Kidney glomerular epithelial cell (primary cell): Measurements from ENCODE around the gene FRMPD1.
"Not testable (repeated sequence)": the region's sequence is repeated elsewhere in the genome, so short reads cannot be mapped to it uniquely, and the experiment has no call there.

ENCODE experiments used
- DNase-seq: peaks from one replicate; lab custom pipeline; 2025; lab: John Stamatoyannopoulos, UW

The FRMPD1 gene

GRCh38 chr9:37739222-37739621 lies 88.5 kb downstream of the FRMPD1 start:
- DNase-seq = no peak

DNA sequence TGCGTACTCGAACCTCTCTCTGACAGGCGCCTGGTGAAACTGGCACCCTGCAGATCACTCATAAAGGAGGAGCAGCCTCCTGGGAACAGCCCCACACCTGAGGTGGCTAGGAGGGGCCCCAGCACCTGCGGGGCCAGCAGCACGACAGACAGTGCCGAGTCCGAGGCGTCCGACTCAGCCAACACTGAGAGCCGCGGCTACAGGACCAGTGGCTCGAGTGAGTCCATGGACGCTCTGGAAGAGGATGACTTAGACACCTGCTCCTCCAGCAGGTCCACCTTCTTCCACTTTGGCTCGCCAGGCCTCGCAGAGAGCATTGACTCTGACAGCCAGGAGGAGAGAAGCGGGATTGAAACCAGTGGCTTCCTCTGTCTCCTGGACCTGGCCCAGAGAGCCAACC lies 89.4 kb downstream of the FRMPD1 start:
- DNase-seq = no peak

GRCh38 chr9:37740631-37741328 lies 90.0 kb downstream of the FRMPD1 start:
- DNase-seq = no peak

GRCh38 chr9:37745970-37746369 lies 95.2 kb downstream of the FRMPD1 start:
- DNase-seq = no peak

DNA sequence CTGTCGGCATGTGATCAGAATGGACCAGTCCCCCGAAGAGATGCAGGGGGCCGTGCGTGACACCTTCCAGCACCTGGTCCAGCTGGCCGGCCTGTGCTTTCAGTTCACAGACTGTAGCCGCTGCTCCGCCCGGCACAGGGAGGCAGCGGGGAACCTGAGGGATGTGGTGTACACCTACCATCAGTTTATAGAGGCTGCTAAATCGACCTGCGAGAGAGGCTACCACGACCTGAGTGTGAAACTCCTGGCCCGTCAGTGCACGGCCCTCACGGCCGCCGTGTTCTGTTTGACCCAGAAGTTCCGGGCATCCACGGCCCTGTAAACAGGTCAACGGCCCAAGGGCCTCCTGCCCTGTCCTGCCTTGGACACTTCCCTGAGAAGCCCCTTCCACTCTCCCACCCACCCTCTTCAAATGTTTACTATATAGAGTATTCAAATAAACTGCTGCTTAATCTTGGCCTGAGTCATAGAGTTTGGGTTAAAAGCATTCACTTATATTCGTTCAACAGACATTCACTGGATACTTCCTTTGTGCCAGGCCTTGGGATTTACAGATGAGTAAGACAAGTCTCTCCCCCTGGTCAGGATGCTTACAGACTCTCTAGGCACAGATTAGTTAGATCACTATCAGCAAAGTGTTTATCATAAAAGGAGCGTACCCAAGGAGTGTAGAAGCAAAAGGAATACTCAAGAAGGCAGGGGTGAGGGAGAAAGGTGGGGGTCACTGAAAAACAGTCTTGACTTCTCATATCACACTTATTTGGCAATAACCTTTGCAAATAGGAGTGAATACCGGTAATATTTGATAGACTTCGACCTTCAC lies 95.9 kb downstream of the FRMPD1 start:
- DNase-seq = no peak

GRCh38 chr9:37747271-37747753 lies 96.6 kb downstream of the FRMPD1 start:
- peak; percentile 76 for DNase-seq

DNA sequence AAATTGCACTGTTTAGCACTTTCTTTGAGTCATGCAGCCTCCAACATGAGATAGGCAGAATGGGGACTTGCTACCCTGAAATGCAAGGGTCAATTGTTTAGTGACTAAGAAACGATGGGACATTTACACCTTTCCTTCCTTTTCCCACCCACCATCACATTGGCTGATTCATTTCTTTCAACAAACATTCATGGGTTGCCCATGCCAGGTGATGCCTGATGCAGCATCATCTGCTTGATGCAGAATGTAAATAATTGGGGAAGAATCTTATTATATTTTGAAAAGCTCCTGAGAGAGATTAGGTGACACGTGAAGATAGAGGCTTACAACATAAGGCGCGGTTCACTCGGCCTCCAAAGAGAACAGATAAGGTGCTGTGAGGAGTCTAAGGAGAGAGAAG lies 98.4 kb downstream of the FRMPD1 start:
- DNase-seq = no peak

DNA sequence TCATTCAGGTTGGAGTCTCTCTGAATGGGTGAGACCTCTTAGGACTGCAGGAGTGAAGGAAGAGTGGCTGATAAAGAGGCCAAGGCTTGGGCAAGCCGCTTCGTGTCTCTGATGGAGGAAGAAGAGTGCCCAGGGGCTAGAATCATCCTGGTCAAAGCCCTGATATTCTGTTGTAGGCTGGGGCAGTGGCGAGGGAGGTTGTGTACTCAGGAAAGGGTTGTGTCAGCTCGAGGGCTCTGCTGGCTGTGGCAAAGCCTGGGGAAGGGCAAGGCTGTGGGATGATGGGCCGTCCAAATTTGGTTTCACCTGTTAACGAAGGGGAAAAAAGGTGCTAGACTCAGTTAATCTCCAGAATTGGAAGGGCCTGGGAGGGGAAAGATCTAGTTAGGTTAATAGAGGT lies 100.4 kb downstream of the FRMPD1 start:
- no peak for DNase-seq

DNA sequence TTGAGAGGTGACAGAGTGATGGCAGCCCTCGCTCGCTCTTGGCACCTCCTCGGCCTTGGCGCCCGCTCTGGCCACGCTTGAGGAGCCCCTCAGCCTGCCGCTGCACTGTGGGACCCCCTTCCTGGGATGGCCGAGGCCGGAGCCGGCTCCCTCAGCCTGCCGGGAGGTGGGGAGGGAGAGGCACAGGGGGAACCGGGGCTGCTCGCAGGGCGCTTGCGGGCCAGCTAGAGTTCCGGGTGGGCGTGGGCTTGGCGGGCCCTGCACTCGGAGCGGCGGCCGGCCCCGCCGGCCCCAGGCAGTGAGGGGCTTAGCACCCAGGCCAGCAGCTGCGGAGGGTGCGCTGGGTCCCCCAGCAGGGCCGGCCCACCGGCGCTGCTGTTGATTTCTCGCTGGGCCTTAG lies 101.0 kb downstream of the FRMPD1 start:
- not testable (repeated sequence) for DNase-seq

DNA sequence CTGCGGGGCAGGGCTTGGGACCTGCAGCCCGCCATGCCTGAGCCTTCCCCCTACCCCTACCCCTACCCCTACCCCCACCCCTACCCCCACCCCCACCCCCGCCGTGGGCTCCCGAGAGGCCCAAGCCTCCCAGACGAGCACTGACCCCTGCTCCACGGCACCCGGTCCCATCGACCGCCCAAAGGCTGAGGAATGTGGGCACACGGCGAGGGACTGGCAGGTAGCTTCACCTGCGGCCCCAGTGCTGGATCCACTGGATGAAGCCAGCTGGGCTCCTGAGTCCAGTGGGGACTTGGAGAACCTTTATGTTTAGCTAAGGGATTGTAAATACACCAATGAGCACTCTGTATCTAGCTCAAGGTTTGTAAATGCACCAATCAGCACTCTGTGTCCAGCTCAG lies 101.4 kb downstream of the FRMPD1 start:
- not testable (repeated sequence) for DNase-seq

DNA sequence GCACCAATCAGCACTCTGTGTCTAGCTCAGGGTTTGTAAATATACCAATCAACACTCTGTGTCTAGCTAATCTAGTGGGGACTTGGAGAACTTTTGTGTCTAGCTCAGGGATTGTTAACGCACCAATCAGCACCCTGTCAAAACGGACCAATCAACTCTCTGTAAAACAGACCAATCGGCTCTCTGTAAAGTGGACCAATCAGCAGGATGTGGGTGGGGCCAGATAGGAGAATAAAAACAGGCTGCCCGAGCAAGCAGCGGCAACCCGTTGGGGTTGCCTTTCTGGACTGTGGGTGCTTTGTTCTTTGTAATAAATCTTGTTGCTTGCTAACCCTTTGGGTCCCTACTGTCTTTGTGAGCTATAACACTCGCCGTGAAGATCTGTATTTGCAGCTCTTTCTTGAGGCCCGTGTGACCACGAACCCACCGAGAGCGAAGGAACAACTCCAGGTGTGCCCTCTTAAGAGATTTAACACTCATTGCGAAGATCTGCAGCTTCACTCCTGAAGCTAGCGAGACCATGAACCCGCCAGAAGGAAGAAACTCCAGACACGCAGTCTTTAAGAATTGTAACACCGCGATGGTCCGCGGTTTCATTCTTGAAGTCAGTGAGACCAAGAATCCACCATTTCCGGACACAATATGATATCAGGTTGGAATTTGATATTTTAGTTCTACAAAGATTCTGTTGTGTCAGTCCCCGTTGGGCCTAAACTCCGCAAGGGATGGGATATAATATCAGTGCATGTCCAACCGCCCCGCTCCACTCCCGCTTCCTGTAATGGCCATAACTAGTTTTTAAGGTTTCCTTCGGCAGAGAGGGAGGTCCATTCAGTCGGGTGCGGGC lies 102.1 kb downstream of the FRMPD1 start:
- no peak for DNase-seq

DNA sequence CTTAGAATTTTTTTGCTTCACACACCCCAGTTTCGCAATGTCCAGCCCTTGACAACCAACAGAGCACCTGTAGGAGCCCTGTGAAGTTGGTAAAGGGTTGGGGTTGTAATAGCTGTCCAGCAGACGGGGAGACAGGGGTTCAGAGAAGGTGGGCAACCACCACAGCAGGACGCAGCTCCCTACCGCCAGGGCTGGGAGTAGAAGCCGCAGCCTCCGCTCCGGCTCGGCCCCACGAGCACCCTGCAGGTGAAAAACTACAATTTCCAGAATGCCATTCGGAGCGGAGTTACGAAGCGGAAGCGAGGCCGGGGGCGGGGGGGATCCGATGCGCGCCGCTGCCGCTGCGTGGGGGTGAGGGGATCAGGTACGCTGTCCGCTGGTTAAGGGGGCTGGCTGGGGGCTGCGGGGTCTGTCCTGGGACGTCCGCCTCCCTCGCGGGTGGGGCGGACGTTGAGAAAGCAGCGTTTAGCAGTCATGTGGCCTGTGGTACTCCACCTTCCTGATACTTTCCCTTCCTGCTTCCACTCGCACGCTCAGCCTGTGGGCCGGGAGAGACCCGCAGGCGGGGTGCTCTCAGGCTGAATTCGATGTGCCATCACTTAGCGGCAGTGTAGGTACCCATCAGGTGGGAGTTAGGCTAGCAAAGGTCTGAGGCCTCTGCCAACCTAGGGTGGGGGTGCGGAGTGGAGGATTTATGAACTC lies 102.9 kb downstream of the FRMPD1 start, which contains the start of gene TRMT10B:
Gene TRMT10B, plus strand, starts transcription at position 317 of the 702 bp plus-strand sequence. CDS start 8,127 bp downstream, outside the sequence.
- DNase-seq = peak; percentile 65

- no peak for DNase-seq
Measured at GRCh38 chr9:37758747-37759146, 108.0 kb downstream of the FRMPD1 start.

DNA sequence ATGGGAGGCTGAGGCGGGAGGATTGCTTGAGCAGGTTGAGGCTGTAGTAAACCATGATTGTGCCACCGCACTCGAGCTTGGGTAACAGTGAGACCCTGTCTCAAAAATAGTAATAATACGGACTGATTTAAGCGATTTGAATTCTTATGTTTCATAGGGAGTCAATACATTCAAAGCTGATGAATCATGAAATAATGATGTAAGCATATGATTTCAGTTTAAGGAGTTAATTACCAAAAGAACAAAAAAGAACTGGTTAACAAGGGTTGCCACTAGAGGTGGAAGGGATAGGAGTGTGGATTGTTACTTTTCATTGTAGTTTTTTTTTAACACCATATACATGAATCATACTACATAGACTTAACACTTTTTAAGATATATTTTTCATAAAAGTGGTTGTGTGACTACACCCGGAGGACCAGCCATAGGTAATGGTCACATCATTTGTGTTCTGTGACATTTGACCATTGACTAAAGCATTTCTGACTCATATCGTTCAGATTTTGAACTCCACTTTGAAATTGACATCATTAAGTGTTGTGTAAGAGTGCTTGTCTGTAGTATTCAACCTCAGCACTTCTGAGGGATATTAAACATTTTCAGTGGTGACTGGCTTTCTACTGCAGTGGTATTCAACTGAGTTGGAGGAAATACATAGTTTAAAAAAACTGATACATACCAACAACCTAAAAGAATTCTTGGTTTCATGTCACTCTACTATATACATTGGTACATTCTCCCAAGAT lies 109.8 kb downstream of the FRMPD1 start:
- peak; percentile 8 for DNase-seq

GRCh38 chr9:37761511-37761910 lies 110.8 kb downstream of the FRMPD1 start:
- DNase-seq = peak; percentile 44

DNA sequence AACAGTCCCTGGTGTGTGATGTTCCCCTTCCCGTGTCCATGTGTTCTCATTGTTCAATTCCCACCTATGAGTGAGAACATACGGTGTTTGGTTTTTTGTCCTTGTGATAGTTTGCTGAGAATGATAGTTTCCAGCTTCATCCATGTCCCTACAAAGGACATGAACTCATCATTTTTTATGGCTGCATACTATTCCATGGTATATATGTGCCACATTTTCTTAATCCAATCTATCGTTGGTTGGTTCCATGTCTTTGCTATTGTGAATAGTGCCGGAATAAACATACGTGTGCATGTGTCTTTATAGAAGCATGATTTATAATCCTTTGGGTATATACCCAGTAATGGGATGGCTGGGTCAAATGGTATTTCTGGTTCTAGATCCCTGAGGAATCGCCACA lies 114.5 kb downstream of the FRMPD1 start:
- not testable (repeated sequence) for DNase-seq

- no peak for DNase-seq
Measured at GRCh38 chr9:37769306-37769705, 118.6 kb downstream of the FRMPD1 start.

DNA sequence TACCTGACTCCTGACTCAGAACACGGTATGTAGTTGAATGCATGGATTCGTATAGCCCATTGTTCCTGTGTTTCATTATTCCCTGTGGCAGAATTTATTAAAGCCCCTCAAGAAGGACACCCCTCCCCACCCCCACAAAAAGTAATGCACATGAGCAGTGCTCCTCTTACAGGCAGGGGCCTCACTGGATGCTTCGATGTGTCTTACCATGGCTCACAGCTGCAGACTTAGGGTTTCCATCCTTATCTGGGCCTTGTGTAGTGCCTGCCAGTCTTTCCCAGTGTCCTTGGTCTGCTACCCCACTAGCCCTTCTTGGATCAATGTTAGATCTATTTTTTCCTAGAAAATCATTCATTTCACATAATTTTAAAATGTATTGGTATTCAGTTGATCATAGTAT lies 119.2 kb downstream of the FRMPD1 start:
- no peak for DNase-seq

DNA sequence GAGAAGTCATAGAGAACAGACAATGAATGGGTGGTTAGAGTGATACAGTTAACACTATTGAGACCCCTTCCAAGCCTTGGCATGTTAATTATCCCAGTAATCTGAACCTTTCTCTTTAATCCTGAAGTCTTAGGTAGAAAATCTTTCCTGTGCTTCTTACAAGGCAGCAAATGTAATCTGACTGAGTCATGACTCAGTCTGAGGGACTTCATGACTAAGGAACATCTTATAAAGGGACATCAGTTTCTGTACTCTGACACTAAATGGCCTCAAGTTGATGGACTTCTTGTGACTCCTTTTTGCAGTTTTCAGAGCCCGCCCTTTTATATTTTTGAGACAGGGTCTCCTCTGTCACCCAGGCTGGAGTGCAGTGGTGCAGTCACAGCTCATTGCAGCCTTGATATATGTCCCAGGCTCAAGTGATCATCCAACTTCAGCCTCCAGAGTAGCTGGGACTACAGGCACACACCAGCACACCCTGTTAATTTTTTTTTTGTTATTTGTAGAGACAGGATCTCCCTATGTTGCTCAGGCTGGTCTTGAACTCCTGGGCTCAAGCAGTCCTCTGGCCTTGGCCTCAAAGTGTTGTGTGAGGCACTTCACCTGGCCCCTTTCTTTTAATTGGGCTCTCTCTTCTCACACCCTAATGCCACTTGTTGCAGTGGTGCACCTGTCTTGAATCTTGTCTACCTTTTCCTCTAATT lies 124.6 kb downstream of the FRMPD1 start:
- no peak for DNase-seq

DNA sequence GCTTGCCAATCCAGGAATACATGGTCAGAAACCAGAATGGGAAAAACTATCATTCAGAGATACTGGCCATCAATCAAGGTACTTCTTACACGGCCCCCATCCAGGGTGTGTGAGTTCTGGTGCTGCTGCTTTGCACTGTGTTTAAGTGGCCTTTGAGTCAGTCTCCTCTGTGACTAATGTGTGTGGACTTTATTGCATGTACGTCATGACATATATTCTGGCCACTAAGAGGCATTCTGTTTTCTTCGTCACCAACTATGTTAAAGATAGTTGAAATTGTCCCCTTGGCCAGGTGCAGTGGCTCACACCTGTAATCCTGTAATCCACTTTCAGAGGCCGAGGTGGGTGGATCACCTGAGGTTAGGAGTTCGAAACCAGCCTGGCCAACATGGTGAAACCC lies 125.6 kb downstream of the FRMPD1 start:
- DNase-seq = no peak
